Stimulated activated CD4-positive, alpha-beta T cell treated with anti-CD3 and anti-CD28 coated beads, Interleukin-15, amount 100 ng/mL, for 24 hours (primary cell): ENCODE data around the gene ZDHHC1.
A peak's percentile ranks its signal among the peaks of the same experiment; 100 is the strongest.

Source experiments
- DNase-seq: peaks from one replicate; pipeline ENCODE4 v3.0.0-alpha.2; 2020

Gene ZDHHC1, protein sequence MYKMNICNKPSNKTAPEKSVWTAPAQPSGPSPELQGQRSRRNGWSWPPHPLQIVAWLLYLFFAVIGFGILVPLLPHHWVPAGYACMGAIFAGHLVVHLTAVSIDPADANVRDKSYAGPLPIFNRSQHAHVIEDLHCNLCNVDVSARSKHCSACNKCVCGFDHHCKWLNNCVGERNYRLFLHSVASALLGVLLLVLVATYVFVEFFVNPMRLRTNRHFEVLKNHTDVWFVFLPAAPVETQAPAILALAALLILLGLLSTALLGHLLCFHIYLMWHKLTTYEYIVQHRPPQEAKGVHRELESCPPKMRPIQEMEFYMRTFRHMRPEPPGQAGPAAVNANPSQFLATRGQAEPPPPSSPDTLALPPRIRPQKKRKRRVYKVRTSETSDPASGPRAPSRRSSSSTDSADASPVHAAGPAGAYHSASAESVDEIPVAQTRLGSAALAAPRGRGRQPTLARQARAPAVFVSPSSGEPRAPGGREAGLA

DNA sequence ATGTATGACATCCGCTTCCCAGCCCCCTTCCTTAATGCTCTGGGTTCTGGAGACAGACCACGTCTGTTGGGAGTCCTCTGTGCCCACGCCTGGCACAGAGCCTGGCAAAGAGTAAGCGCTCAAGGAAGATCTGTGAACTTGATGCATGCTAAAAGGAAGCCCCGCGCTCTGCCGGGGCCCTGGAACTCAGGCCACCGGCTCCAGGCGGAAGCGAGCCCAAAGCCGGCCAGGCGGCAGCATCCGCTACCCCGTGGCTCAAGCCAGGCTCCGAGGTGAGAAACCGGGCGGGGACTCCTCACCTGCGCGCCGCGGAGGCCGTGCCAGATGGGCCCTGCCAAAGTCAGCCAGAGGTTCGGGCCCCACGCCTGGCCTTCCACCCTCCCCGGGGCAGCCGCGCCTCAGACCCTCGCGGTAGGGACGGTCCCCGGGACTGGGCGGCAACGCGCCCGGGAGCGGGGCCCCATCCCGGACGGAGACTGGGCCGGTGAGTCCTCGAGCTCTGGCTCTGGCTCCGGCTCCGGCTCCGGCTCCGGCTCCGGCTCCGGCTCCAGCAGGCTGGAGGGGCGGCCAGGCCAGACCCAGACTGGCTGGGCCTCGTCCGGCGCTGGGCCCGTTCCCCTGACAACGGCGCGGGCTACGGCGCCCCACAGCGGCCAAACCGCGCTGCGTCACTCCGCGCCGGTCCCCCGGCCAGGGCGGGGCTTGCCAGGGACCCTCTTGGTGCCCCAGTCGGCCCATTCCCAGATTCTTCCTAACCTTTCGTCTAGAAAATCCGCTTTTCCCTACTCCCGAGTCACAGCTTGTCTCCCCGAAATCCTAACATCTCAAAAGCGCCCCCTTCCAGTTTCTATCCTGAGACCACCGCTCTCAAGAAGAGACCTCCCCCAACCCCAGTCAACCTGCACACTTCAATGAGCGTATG lies at the start of gene ZDHHC1:
Gene ZDHHC1, minus strand, starts transcription at position 606 of the 922 bp plus-strand sequence. CDS start 8,702 bp downstream, outside the sequence.
- DNase-seq = peak; percentile 75

DNA sequence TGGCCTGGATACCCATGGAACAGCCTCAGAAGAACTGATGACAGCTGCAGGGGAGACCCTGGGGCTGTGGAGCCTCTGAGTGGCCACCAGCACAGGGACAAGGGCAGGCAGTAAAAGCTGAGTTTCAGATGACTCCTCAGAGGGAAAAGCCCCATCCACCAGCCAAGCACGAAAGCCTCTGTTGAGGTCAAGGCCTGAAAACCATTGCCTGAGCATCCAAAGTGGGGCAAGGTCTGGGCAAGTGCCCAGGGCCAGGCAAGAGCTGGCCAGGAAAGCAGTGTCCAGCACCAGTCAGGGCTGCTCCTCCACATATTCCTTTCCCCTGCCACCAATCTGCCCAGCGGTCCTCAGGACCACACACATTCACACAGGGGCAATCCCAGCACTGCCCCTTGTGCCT lies 48.3 kb upstream of the ZDHHC1 start:
- no peak for DNase-seq

DNA sequence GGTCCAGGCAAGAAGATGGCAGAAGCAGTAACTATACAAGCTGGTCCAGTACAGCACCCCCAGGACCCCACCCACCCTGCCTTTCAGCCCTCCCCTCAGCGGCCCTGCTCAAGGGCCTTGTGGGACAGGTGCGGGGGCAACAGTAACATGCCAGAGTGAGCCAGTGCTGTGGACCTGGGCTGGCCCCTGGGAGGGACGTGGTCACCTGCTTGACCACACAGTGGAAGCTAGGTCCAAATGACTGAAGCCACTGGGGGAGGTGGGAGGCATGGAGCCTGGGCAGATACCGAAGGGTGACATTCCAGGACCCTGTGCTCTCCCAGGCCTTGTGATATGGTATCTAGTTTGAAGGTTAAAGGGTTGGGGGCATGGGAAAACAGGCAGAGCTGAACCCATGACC lies 47.4 kb upstream of the ZDHHC1 start:
- DNase-seq = no peak

DNA sequence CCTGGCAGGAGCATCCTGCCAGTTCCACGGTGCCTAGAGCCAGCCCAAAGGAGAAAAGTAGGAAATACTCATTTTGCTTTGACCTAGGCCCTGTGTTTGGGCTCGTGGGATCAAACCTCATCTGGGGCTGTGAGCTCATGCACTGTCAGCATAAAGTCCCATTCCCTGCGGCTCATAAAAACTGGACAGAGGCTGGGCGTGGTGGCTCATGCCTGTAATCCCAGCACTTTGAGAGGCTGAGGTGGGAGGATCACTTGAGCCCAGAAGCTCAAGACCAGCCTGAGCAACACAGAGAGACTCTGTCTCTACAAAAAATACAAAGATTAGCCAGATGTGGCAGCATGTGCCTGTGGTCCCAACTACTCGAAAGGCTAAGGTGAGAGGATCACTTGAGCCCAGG lies 46.8 kb upstream of the ZDHHC1 start:
- DNase-seq = no peak

DNA sequence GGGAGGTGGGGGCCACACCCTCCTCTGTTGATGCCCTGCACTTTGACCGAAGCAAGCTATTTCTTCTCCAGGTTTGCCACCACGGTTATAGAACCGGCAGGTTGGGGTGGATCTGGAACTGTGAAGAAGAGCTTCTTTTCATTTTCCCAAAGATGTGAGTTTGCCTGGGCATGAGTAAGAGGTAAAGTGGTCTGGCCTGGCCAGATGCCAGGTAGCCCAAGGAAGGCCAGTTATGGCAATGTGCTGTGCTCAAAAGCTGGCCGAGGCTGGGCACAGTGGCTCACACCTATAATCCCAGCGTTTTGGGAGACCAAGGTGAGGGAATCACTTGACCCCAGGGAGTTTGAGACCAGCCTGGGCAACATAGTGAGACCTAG lies 46.0 kb upstream of the ZDHHC1 start:
- DNase-seq = no peak

DNA sequence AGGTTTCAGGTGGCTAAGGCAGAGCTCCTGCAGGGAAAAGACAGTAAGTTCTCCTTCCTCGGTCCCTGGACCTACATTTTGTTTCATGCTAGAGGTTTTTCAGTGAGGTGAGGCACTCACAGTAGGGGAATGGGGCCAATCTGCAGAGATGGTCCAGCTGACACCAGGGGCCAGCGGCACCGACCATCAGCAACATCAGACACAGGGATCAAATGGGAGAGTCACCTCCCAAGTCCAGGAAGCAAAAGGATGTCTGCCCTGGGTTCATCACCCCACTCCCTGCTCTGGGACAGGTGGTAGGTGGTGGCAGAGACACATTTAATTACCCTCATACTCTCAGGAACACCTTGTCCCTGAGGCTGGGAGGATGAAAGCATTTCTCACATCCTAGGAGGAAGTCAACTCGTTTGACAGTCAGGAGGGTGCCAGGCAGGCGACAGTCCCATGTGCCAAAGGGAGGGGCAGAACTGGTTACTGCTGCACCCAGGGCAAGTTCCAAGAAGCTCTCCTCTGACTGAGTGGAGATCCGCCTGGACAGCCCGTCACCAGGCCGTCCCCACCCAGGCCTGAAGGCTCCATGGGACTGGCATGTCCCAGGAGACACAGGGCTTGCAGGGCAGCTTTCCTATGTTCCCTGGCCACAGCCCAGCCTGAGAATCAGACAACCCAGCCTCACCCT lies 45.5 kb upstream of the ZDHHC1 start:
- no peak for DNase-seq

DNA sequence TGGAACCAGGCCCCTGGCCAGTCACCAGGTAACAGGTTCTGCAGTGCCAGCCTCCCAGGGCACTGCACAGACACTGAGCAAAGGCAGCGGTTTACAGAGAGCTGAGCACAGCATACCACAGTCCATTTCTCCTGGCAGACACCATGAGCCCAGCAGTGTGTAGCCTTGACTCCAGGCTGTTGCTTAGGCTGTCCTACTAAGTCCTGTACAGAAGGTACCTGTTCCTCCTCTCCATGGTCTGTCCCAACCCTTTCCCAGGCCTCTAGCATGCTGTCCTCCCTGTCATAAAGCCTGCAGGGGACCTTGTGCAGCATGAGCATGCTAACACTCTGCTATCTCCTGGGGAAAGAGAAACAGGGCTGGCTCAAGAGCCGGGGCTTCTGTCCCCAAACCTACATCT lies 44.7 kb upstream of the ZDHHC1 start:
- no peak for DNase-seq

DNA sequence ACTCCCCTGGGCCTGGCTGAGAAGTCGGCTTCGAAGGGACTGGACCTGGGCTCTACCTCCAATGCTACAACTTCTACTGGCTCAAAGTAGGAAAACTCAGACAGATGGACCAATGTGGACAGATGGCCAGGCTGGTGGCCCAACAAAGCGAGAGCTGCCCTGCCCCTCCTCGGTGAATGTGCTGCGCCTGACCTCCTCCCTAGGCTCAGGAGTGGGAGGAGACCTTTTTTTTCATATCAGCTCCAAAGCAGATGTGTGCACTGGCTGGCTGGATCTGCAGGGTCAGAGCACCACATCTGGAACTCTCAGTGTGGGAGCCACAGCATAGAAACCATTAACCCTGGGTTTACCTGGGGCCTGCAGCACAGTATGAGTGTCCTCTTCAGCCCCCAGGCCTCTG lies 43.9 kb upstream of the ZDHHC1 start:
- DNase-seq = no peak

DNA sequence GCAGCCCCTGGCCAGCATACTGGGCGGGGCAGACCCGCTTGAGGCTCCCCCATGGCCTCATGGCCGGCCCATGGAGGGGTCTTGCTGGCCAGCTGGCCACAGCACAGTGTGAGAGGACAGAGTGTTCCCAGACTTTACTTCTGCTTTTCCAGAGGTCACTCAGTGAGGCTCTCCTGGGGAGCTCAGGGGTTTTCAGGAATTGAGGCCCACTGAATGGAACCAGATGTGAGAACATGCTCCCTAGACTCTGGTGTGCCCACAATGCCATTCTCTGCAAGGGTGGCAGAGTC lies 43.5 kb upstream of the ZDHHC1 start:
- no peak for DNase-seq

DNA sequence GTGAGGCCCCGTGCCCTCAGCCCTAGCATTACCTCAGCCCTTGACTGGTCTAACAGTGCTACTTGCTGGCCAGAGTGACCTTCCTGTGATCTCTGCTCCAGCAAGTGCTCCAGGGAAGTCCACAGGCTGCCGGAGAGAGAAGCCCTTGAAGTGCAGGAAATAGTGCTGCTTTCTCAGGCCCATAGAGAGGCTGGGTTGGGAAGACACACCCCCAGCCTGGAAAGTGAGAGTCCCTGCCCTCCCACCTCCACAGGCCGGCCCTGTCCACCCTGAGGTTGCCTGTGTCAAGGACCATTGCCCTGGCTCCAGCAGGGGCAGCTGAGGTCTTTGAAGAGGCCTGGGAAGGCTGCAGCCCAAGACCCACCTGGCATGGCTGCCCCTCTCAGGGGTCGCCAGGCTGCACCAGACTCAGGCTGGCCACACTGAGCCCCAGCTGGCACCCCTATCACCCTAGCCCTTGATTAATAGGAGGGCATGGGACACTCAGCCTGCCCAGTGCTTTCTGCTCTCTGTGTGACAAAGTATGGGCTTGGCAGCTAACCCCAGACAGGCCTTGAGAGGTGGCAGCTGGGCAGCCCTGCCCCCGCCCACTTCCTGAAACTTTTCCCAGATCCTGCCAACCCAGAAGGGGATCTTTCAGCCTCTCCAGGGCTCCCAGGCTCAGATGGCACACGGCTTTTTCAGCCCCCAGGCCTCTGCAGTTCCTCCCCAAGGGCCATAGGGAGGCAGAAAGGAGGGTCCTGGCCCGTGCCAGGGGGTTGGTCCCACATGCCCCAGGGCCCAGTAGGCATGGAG lies 43.0 kb upstream of the ZDHHC1 start:
- DNase-seq = no peak

DNA sequence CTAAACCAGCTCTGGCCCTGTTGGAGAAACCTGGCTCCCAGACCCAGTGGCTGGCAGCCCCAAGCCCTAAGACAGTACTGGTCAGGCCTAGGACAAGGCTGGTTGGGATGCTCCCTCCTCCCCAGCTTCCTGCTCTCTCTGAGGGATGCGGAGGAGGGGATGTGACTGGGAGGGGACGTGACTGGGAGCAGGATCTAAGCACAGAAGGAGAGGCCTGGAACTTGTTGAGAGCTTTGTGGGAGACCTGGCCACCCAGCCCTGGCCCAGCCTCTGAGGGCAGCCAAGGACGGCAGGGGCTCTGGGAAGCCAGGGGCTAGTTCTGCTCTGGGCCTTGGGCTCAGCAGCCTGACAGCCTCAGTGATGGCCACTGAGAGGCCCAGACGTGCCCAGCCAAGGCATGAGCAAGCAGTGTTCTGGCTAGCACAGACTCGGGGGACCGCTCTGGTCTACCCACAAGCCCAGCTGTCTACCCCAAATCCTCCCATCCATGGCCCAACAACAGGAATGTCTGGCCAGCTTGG lies 41.9 kb upstream of the ZDHHC1 start:
- no peak for DNase-seq

DNA sequence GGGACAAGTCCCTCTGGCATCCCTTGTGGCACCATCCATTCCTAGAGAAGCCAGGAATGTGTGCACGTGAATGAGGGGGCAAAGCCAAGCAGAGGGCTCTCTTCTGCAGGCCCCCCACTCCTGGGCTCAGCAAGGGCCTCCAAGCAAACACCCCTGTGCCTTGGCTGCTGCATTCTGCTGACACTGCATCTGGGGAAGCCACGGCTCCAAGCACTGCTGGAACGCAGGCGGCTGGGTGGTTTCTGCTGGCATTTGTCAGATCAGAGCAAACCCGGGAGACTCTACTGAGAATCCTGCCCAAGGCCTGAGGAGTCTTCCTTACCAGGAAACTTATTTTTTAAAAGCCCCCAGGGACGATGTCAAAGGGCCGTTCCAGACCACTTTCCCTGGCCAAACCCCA lies 41.3 kb upstream of the ZDHHC1 start:
- DNase-seq = no peak

DNA sequence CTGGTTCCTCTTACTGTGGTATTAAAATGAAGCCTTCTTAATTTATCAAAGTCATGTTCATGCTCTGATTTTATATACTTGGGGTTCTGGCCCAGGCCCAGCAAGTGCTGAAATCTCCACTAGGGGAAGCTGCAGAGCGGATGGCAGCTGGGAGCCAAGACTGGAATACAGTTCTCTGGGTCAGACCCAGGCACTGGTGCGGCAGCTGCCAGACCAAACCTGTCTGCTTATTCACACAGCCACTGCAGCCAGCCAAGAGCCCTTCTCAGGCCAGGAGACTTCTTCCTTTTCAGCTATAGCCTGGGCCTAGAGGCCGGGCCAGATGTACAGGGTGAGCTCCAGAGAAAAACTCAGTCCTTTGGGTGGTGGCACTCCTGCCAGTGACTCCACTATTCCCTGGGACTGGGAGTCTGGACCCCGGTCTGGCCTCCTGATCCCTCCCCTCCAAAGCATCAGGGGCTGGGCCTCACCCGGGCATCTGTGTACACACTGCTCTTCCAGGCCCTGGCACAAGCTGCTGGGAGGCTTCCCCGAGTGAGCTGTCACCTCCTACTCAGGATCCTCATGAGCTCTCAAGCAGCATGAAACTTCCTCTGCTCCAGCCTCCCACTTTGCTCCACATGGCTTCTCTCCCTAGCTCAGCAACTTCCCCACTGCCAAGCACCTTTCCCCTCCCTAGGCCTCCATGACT lies 40.3 kb upstream of the ZDHHC1 start:
- DNase-seq = no peak

DNA sequence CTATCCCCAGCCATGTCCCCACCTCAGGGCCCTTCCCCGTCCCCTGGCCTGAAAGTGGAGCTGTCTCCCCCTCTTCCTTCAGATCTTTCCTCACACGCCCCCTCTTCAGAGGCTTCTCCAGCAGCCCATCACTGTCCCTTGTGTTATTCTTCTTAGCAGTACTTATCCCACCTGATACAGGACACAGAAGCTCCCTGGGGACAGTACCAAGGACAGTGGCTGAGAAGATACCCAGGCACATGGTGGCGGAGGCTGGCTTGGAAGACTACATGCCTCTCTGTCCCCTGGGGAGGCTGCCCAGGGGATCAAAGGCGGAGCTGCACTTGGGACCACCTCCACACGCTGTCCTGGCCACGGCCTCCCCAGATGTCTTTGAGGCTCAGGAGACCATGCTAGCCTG lies 38.6 kb upstream of the ZDHHC1 start:
- DNase-seq = no peak

DNA sequence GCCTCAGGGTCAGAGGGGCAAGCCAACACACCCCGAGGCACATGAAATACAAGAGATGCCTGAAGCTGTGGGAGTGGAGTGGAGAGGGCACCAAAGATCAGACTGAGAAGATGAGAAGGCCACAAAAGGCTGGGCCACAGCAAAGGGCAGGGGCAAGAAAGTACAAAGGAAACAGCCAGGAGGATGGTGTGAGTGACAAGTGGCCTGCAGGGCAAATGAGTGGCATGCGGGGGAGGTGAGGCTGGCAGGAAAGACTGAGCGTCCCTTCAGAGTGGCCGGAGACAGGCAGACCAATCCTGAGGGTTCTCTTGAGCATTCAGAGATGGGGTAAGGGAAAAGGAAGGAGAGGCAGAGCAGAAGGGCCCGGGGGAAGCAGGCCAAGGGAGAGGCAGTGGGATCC lies 37.8 kb upstream of the ZDHHC1 start:
- no peak for DNase-seq

DNA sequence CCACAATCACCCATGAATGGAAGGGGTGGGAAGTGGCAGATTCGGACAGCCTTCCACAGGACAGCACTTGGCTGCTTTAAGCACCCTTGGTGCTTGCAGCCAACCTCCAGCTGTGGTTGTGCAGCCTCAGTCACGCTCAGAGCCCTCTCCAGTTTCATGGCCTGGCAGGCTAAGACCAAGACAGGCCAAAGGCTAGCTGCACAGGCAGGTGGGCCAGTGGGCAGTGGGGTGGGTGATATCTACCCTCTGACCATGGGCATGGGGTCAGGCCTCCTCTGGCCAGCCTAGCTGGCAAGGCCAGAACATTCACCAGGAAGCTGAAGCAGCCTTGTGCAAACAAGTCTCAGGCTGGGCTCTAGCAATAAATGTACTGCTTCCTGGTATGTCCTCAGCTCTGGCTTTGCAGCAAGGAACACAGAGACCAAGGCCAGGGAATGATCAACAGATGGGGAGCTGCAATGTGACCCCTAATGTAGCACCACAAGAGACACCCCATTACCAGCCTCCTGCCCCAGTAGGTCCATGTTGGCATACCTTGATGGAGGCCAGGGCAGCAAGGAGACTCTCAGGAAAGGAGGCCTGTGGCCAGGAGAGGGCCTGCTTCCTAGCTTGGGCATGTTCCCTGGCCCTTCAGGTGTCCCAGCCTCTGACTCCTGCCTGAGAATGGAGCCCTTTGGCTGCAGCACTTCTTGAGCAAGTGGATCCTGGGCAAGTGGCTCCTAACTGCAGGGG lies 35.6 kb upstream of the ZDHHC1 start:
- DNase-seq = no peak

DNA sequence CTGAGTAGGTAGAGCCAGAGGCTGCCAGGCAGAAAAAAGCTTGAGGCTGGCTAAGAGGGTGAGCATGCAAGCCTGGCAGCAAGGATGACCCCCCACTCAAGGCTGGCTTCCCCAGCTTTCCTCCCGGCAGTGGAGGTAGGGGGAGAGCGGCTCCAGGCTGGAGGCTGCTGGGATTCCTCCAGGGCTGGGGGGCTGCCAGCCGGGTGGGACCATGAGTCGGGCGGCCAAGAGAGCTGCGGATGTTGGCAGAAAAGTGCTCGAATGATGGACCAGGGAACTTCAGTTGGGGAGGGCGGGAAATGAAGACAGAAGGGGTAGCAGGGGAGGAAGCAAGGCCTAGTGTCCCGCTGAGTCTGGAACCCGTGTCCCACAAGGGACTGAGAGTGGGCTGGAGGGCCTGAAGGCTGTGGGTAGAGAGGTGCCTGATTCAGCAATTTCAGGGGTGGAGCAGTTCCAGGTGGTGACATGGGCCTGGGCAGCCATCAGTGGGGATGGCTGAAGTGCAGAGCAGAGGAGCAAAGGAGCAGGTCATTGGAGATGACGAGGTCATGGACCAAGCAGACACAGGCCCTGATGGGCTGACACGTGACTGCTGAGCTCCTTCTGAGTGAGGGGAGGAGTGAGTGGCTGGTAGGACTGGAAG lies 34.9 kb upstream of the ZDHHC1 start:
- no peak for DNase-seq

DNA sequence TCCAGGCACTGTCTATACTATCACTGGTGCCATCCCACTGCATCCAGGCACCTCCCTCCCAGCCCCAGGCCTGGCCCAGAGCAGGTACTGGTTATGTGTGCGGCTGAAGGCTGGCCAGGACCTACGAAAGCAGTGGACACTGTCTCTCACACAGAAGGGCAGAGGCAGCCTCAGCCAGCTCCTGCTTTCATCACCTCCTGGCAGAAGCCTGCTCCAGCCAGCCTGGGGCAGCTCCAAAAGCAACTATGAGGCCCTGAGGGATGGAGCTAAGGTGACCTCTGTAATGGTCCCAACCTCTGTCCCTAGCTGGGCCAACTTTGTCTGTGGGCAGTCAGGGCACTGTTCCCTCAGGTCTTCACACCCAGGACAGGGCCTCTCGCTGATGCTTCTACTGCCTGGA lies 33.5 kb upstream of the ZDHHC1 start:
- no peak for DNase-seq

DNA sequence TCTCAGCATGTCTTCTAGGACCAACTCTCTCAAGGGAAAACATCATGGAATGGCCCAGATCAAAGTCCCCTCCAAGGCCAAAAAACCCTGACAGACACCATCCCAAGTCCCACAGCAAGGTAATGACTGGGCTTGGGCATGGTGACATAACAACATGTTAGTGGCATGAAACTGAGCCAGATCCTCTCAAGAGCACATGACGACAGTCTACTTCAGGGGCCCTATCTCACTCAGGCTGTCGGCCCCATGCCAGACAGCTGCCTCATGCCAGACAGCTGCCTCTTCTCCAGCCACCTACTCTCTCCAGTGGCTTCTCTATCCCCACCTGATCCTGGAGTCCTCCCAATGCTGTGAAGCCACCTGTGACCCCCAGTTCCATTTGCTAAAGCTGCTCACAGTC lies 33.1 kb upstream of the ZDHHC1 start:
- no peak for DNase-seq

DNA sequence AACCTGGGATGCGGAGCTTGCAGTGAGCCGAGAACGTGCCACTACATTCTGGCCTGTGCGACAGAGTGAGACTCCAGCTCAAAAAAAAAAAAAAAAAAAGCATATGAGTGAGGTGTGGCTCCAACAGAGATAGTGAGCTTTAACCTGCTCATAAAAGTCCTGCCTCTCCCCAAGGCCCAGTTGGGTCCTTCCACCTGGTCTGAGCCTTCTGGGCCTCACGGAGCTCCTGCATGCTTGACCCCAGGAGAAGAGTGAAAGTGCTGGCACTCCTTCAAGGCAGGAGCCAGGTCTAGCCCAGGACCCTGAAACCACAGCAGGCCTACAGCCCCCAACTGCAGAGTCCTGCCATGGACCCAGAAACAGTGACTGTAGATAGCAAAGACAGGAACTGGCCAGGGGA lies 32.3 kb upstream of the ZDHHC1 start:
- DNase-seq = no peak
